K562 (cell line): ENCODE measurements around the gene RAD23B. TPM values are rescaled to one million over a fixed set of nuclear protein-coding genes. Genes with fewer than 3 reads are reported as not detected.

Source experiments
- GMEB1 ChIP-seq: fragments of 250-450 bp; sonication (Bioruptor Pico); IDR thresholded peaks from 2 replicates; pipeline ENCODE4 v1.4.0; 2020; ENCODE audit warnings: mild to moderate bottlenecking
- KLF6 ChIP-seq: fragments of 250-450 bp; sonication (Bioruptor Pico); IDR thresholded peaks from 2 replicates; pipeline ENCODE4 v1.4.0; 2020; ENCODE audit warnings: mild to moderate bottlenecking, moderate library complexity, borderline replicate concordance
- MCM2 ChIP-seq: fragments of 450-650 bp; IDR thresholded peaks from 2 replicates; pipeline ENCODE4 v1.6.1; 2017; ENCODE audit warnings: low read depth, mild to moderate bottlenecking
- MXI1 ChIP-seq: IDR thresholded peaks from 2 replicates; pipeline ENCODE4 v1.6.1; 2011; ENCODE audit warnings: low read depth, mild to moderate bottlenecking, improper control_type of control experiment, low read length
- MYC ChIP-seq, 2 experiments: fragments of 250-450 bp in 1 of 2; sonication (Bioruptor Pico) in 1 of 2; IDR thresholded peaks; 2 replicates each; pipeline versions ENCODE4 v1.5.1 to v1.6.1; 2012 to 2021; ENCODE audit warnings: low read depth in 2 of 2, borderline replicate concordance in 1 of 2, improper control_type of control experiment in 1 of 2, low read length in 1 of 2, mild to moderate bottlenecking in 1 of 2, moderate library complexity in 1 of 2
- NR3C1 ChIP-seq: sonication (generic); formaldehyde crosslinking; IDR thresholded peaks from 2 replicates; pipeline ENCODE4 v1.8.1; 2022; ENCODE audit warnings: missing genetic modification reagents
- PKNOX1 ChIP-seq: fragments of 450-650 bp; IDR thresholded peaks from 2 replicates; pipeline ENCODE4 v1.6.1; 2016
- PTBP1 ChIP-seq: fragments of 200-400 bp; formaldehyde crosslinking; IDR thresholded peaks from 2 replicates; pipeline ENCODE4 v1.6.1; 2017; ENCODE audit warnings: low read depth, low read length
- RAD21 ChIP-seq, 2 experiments: fragments of 250-450 bp in 1 of 2; fragments of 450-650 bp in 1 of 2; sonication (Bioruptor Pico) in 1 of 2; formaldehyde crosslinking in 1 of 2; IDR thresholded peaks in 1 of 2; conservative IDR thresholded peaks in 1 of 2; 2 replicates each; pipeline versions ENCODE4 v1.4.0 to v1.8.0; 2020 to 2022; ENCODE audit warnings: mild to moderate bottlenecking in 2 of 2, moderate library complexity in 1 of 2
- SAP30 ChIP-seq: fragments of 200-600 bp; sonication (generic); IDR thresholded peaks from 2 replicates; pipeline ENCODE4 v1.6.1; 2012; ENCODE audit warnings: borderline replicate concordance, low read depth, mild to moderate bottlenecking, moderate library complexity, low read length, control low read depth, inconsistent platforms; ENCODE audit not compliant: insufficient read depth, poor library complexity, severe bottlenecking
- ZNF347 ChIP-seq: fragments of 450-650 bp; formaldehyde crosslinking; IDR thresholded peaks from 2 replicates; pipeline ENCODE4 v1.4.0; 2020; ENCODE audit warnings: low read depth, mild to moderate bottlenecking, moderate library complexity
- ZNF41 ChIP-seq: fragments of 250-450 bp; sonication (Bioruptor Pico); conservative IDR thresholded peaks from 2 replicates; pipeline ENCODE4 v1.4.0; 2020; ENCODE audit warnings: mild to moderate bottlenecking
- ZNF449 ChIP-seq: fragments of 250-450 bp; sonication (Bioruptor Pico); IDR thresholded peaks from 2 replicates; pipeline ENCODE4 v1.8.0; 2022; ENCODE audit warnings: moderate library complexity, mild to moderate bottlenecking, inconsistent platforms
- ZNF696 ChIP-seq: fragments of 250-450 bp; sonication (Bioruptor Pico); conservative IDR thresholded peaks from 2 replicates; pipeline ENCODE4 v1.4.0; 2020; ENCODE audit warnings: mild to moderate bottlenecking, moderate library complexity
- polyA plus RNA-seq, 8 experiments: library from polyadenylated mRNA; depleted of rRNA in 4 of 8; stranded (reverse) in 5 of 8; unstranded in 3 of 8; fragments of >200 nt; fragmentation: Nextera tagmentation in 2 of 8; fragmentation: Illumina TruSeq in 1 of 8; extraction: Ambion mirVana in 2 of 8; extraction: Trizol in 1 of 8; gene quantifications; 2 replicates each; pipeline versions ENCODE4 v1.2.1 to v1.2.3, GENCODE V29; 2011 to 2014; ENCODE audit warnings: inconsistent platforms in 1 of 8, missing spikeins in 1 of 8
- total RNA-seq, 7 experiments: library from RNA; depleted of rRNA in 6 of 7; stranded (reverse); fragments of >200 nt in 6 of 7; fragmentation: Illumina TruSeq in 2 of 7; extraction: Trizol in 2 of 7; gene quantifications; 2 replicates each; pipeline versions ENCODE4 v1.2.1 to v1.2.3, GENCODE V29; 2011 to 2021; ENCODE audit warnings: low replicate concordance in 1 of 7
- TF ChIP-seq, protein P1 (sequence below): fragments of 250-450 bp; sonication (Bioruptor Pico); IDR thresholded peaks from 2 replicates; pipeline ENCODE4 v1.5.0; 2020; ENCODE audit warnings: mild to moderate bottlenecking
- TF ChIP-seq, protein P2 (sequence below), 2 experiments: fragments of 450-650 bp in 1 of 2; sonication (generic) in 1 of 2; formaldehyde crosslinking in 1 of 2; IDR thresholded peaks in 1 of 2; conservative IDR thresholded peaks in 1 of 2; 2 replicates each; pipeline versions ENCODE4 v1.6.1 to v1.8.1; 2016 to 2023; ENCODE audit warnings: mild to moderate bottlenecking in 2 of 2, moderate library complexity in 2 of 2, inconsistent platforms in 1 of 2, missing genetic modification reagents in 1 of 2

Gene RAD23B
- total and polyA plus RNA-seq, 9 of the 15 experiments (the other 6 are each of a cell fraction or from before 2014, with no cell fraction given), result 14.5 to 184 (median 114) TPM

DNA sequence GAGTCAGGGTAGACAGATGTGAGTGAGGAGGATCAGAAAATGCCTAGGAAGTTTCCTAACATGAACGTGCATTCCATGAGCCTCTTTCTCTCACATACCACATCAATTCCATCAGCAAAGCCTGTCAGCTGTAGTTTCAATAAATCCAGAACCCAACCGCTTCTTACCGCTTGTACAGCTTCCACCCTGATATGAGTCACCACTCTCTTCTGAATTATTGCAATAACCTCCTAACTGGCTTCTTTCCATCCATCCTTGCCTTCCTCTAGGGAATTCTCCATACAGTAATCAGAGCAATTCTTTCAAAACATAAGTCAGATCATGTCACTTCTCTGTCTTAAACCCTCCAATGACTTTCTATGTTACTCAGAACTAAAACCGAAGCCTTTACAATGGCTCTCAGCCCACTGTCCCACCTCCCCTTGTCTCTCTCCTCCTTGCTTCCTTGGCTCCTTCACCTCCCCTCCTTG lies 8.1 kb upstream of the RAD23B start (continued):
- TF ChIP-seq SAP30, result no peak
- TF ChIP-seq GMEB1 (CRISPR knock-in tag), result no peak
- no peak for TF ChIP-seq ZNF41
- TF ChIP-seq KLF6 (CRISPR knock-in tag), result no peak
- TF ChIP-seq, protein P1, sequence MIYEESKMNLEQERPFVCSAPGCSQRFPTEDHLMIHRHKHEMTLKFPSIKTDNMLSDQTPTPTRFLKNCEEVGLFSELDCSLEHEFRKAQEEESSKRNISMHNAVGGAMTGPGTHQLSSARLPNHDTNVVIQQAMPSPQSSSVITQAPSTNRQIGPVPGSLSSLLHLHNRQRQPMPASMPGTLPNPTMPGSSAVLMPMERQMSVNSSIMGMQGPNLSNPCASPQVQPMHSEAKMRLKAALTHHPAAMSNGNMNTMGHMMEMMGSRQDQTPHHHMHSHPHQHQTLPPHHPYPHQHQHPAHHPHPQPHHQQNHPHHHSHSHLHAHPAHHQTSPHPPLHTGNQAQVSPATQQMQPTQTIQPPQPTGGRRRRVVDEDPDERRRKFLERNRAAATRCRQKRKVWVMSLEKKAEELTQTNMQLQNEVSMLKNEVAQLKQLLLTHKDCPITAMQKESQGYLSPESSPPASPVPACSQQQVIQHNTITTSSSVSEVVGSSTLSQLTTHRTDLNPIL (CRISPR knock-in tag), result no peak
- TF ChIP-seq ZNF449 (CRISPR knock-in tag), result no peak
- TF ChIP-seq, protein P2, sequence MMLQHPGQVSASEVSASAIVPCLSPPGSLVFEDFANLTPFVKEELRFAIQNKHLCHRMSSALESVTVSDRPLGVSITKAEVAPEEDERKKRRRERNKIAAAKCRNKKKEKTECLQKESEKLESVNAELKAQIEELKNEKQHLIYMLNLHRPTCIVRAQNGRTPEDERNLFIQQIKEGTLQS (IDR thresholded peaks at IDR 0.05), result peak; percentile 69
- TF ChIP-seq, protein P2 (CRISPR knock-in tag; conservative IDR thresholded peaks at IDR 0.05), result no peak
- TF ChIP-seq RAD21 (CRISPR knock-in tag; conservative IDR thresholded peaks at IDR 0.05 in 1 of 2, IDR thresholded peaks at IDR 0.05 in 1 of 2), result no peak
- TF ChIP-seq MXI1, result no peak
- TF ChIP-seq PKNOX1, result peak; percentile 4; the same call in 1 of the 2 replicates
- no peak for TF ChIP-seq MYC (IDR thresholded peaks at IDR 0.05; ENCODE audit: low read depth, low read length)
- no peak for TF ChIP-seq MYC (CRISPR knock-in tag; IDR thresholded peaks at IDR 0.05; ENCODE audit: borderline replicate concordance, low read depth)
- TF ChIP-seq PTBP1, result no peak
- TF ChIP-seq MCM2, result no peak
- no peak for TF ChIP-seq NR3C1
- TF ChIP-seq ZNF347 (CRISPR knock-in tag), result no peak
- no peak for TF ChIP-seq ZNF696
